ENCODE data around the gene CALY. TPM values are rescaled to one million over a fixed set of nuclear protein-coding genes. Genes with fewer than 3 reads are reported as not detected.
A peak's percentile ranks its signal among the peaks of the same experiment; 100 is the strongest.

The CALY gene
- polyA plus RNA-seq, 1 of the 3 experiments (the other 2 are of a cell fraction) = 3.3 TPM

DNA sequence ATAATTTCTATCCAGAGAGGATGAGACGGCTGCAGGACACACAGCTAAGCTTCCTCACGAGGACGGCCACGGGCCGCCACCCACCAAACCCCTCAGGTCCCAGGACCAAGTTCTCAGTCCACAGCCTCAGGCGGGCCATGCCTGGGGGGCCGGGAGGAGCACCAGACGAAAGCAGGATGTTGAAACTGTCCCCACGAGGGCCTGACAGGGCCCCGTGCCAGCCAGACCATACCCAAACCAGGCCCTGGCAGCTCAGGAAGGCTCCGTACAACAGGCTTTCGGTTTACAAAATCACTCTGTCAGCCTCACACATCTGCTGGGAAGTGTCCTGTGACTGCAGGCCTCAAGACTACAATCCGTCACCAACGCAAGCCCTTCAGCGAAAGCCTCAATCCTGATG is 42.5 kb downstream of the CALY start:
- POLR2A ChIA-PET = no interaction called here
- CTCF ChIA-PET = interaction anchor here (1.2 kb wide), 1 partner anchor 14 kb away, joined by 5 read pairs; no protein-coding TSS in a partner anchor
- H3K27ac ChIP-seq (ENCODE audit: low read depth in 2 of 2, low read length in 1 of 2) = no peak overlapping the region
- no peak overlapping the region for H3K4me2 ChIP-seq
- H3K4me3 ChIP-seq (ENCODE audit: low read depth in 2 of 2, low read length in 1 of 2) = no peak overlapping the region
- no peak for DNase-seq
- 97% methylated on average over 9 of the region's 15 CpGs for WGBS (ENCODE audit: low lambda C conversion rate)
- H2AFZ ChIP-seq (ENCODE audit: low read depth) = no peak overlapping the region
- no peaks in the 10 kb centered on the region for H4K20me1 ChIP-seq (ENCODE audit: insufficient read depth)
- peaks cover under 1% of the 10 kb centered on the region; the same call in 1 of the 2 replicates for H3K79me2 ChIP-seq (ENCODE audit: insufficient read depth)
- H3K9me2 ChIP-seq = no peaks in the 10 kb centered on the region
- no peaks in the 10 kb centered on the region for H3K9me3 ChIP-seq
- no peak for TF ChIP-seq FOSL2 (IDR thresholded peaks at IDR 0.05; ENCODE audit: borderline replicate concordance, low read depth)
- TF ChIP-seq CHD2 (IDR thresholded peaks at IDR 0.05; ENCODE audit: low read length, partially characterized antibody) = no peak
- no peak for TF ChIP-seq TEAD4 (IDR thresholded peaks at IDR 0.05; ENCODE audit: borderline replicate concordance, insufficient read depth)
- no peak for TF ChIP-seq NFIC (IDR thresholded peaks at IDR 0.05; ENCODE audit: borderline replicate concordance)
- no peak for TF ChIP-seq MEF2A (IDR thresholded peaks at IDR 0.05; ENCODE audit: borderline replicate concordance, low read depth)
- TF ChIP-seq RXRA (IDR thresholded peaks at IDR 0.05; ENCODE audit: borderline replicate concordance, low read depth) = no peak
- TF ChIP-seq, protein P1, sequence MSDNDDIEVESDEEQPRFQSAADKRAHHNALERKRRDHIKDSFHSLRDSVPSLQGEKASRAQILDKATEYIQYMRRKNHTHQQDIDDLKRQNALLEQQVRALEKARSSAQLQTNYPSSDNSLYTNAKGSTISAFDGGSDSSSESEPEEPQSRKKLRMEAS (IDR thresholded peaks at IDR 0.05; ENCODE audit: low read depth) = no peak
- no peak for TF ChIP-seq TCF12 (IDR thresholded peaks at IDR 0.05)
- H3K27me3 ChIP-seq (ENCODE audit: insufficient read depth) = no peaks in the 10 kb centered on the region
- no peak overlapping the region for H3K9ac ChIP-seq
- peaks cover 0 to 14% of the 10 kb centered on the region in 2 experiments; a peak in 2 of 4 replicates for H3K4me1 ChIP-seq (ENCODE audit: control insufficient read depth in 1 of 2, insufficient read depth in 2 of 2, low read depth in 1 of 2, low read length in 1 of 2)
- H3F3A ChIP-seq (replicated peaks; ENCODE audit: insufficient read depth) = peaks cover 8% of the 10 kb centered on the region
- peaks cover 15 to 66% of the 10 kb centered on the region in 2 experiments for H3K36me3 ChIP-seq (replicated peaks in 1 of 2; ENCODE audit: control insufficient read depth in 1 of 2, insufficient read depth in 2 of 2, low read length in 1 of 2)

DNA sequence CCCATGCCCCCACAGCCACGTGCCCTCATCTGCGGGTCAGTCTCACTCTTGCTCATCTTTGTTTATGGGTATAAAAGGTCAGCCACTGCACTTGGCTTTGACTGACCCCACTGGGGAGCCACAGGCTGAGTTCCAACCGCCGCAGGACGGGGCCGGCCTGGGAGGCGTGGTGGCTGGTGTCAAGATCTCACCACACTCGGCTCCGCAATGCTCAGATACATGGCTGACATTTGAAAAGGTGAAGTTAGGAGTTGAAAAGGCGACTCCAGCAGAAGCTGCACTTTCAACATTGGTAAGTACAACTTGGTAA is 42.9 kb downstream of the CALY start:
- no peak overlapping the region for H3K9ac ChIP-seq
- H3F3A ChIP-seq (replicated peaks; ENCODE audit: insufficient read depth) = peaks cover 8% of the 10 kb centered on the region
- peak overlapping the region; percentile 68; the same call in 1 of the 2 replicates for H3K4me2 ChIP-seq
- H3K4me1 ChIP-seq (ENCODE audit: control insufficient read depth in 1 of 2, insufficient read depth in 2 of 2, low read depth in 1 of 2, low read length in 1 of 2) = peaks cover 0 to 14% of the 10 kb centered on the region in 2 experiments; a peak in 2 of 4 replicates
- no peaks in the 10 kb centered on the region for H3K9me2 ChIP-seq
- no peak overlapping the region for H2AFZ ChIP-seq (ENCODE audit: low read depth)
- CTCF ChIA-PET = interaction anchor here (1.2 kb wide), 1 partner anchor 14 kb away, joined by 5 read pairs; no protein-coding TSS in a partner anchor
- TF ChIP-seq, protein P2, sequence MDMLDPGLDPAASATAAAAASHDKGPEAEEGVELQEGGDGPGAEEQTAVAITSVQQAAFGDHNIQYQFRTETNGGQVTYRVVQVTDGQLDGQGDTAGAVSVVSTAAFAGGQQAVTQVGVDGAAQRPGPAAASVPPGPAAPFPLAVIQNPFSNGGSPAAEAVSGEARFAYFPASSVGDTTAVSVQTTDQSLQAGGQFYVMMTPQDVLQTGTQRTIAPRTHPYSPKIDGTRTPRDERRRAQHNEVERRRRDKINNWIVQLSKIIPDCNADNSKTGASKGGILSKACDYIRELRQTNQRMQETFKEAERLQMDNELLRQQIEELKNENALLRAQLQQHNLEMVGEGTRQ (IDR thresholded peaks at IDR 0.05; ENCODE audit: borderline replicate concordance, low read depth, low read length) = no peak
- TF ChIP-seq, protein P3, sequence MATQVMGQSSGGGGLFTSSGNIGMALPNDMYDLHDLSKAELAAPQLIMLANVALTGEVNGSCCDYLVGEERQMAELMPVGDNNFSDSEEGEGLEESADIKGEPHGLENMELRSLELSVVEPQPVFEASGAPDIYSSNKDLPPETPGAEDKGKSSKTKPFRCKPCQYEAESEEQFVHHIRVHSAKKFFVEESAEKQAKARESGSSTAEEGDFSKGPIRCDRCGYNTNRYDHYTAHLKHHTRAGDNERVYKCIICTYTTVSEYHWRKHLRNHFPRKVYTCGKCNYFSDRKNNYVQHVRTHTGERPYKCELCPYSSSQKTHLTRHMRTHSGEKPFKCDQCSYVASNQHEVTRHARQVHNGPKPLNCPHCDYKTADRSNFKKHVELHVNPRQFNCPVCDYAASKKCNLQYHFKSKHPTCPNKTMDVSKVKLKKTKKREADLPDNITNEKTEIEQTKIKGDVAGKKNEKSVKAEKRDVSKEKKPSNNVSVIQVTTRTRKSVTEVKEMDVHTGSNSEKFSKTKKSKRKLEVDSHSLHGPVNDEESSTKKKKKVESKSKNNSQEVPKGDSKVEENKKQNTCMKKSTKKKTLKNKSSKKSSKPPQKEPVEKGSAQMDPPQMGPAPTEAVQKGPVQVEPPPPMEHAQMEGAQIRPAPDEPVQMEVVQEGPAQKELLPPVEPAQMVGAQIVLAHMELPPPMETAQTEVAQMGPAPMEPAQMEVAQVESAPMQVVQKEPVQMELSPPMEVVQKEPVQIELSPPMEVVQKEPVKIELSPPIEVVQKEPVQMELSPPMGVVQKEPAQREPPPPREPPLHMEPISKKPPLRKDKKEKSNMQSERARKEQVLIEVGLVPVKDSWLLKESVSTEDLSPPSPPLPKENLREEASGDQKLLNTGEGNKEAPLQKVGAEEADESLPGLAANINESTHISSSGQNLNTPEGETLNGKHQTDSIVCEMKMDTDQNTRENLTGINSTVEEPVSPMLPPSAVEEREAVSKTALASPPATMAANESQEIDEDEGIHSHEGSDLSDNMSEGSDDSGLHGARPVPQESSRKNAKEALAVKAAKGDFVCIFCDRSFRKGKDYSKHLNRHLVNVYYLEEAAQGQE (IDR thresholded peaks at IDR 0.05; ENCODE audit: low read depth, low read length) = no peak
- TF ChIP-seq GATA2 (CRISPR knock-in tag; IDR thresholded peaks at IDR 0.05) (no peak), RAD21 (IDR thresholded peaks at IDR 0.05; ENCODE audit: low read length) (no peak), FOSL2 (IDR thresholded peaks at IDR 0.05; ENCODE audit: borderline replicate concordance, low read depth) (no peak), TAF1 (IDR thresholded peaks at IDR 0.05; ENCODE audit: borderline replicate concordance, low read depth, low read length) (no peak), ELF1 (IDR thresholded peaks at IDR 0.05) (no peak), SMC3 (IDR thresholded peaks at IDR 0.05; ENCODE audit: low read depth, low read length) (no peak), TCF12 (IDR thresholded peaks at IDR 0.05) (no peak), FOXJ3 (CRISPR knock-in tag; IDR thresholded peaks at IDR 0.05) (no peak), MXI1 (IDR thresholded peaks at IDR 0.05; ENCODE audit: low read depth, low read length) (no peak), EZH2phosphoT487 (IDR thresholded peaks at IDR 0.05; ENCODE audit: borderline replicate concordance, low read depth) (no peak)
- no peaks in the 10 kb centered on the region for H3K9me3 ChIP-seq
- POLR2A ChIA-PET = no interaction called here
- no peaks in the 10 kb centered on the region for H3K27me3 ChIP-seq (ENCODE audit: insufficient read depth)
- no peak for DNase-seq
- H4K20me1 ChIP-seq (ENCODE audit: insufficient read depth) = no peaks in the 10 kb centered on the region
- WGBS (ENCODE audit: low lambda C conversion rate) = 97% methylated on average over 10 of the region's 10 CpGs
- H3K36me3 ChIP-seq (replicated peaks in 1 of 2; ENCODE audit: control insufficient read depth in 1 of 2, insufficient read depth in 2 of 2, low read length in 1 of 2) = peaks cover 12 to 66% of the 10 kb centered on the region in 2 experiments
- H3K4me3 ChIP-seq (ENCODE audit: low read depth in 2 of 2, low read length in 1 of 2) = no peak overlapping the region
- H3K79me2 ChIP-seq (ENCODE audit: insufficient read depth) = no peaks in the 10 kb centered on the region
- H3K27ac ChIP-seq (ENCODE audit: low read depth in 2 of 2, low read length in 1 of 2) = peak overlapping the region in 1 of 2 experiments; percentile 49; a peak in 1 of 4 replicates

Data from SK-N-SH (cell line).